ENCODE results near the gene UBE2B.

The UBE2B gene

DNA sequence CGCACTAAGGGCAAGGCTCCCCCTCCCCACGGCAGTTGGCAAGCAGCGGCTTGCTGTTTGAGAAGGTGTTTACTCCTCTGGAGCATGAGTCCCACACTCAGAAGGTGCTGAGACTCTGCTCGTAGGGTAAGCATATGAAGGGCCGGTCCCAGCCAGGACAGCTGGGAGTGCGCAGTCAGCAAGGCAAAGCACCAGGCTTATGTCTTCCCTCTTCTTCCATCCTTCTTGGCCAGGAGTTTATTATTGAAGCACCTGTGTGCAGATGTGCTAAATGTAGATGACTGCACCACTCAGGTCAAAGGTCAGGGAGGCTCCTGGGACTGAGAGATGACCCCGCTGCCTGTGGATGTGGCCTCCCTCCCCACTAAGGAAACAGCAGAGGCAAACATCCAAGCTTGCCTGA lies 67.4 kb downstream of the UBE2B start:
- no peak for DNase-seq

DNA sequence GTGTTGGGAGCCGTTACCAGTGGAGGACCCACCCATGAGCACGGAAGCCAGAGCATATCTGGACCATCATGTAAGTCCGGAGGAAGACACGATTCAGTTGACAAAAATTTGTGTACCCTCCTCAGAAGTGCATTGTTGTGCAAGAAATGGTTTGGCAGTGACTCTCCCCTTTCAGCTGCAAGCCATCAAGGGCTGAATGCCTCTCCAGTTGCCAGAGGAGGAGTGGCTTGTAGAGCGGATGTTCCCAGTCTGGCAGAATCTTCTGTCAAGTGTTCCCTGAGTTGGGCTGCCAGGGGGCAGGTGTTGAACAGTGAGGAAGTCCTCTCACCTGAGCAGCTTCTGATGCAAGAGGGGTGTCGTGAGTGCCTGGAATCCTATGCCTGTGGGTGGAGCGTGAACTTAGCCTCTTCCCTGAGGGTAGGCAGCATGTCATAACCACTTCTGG lies 67.9 kb downstream of the UBE2B start:
- no peak for DNase-seq

DNA sequence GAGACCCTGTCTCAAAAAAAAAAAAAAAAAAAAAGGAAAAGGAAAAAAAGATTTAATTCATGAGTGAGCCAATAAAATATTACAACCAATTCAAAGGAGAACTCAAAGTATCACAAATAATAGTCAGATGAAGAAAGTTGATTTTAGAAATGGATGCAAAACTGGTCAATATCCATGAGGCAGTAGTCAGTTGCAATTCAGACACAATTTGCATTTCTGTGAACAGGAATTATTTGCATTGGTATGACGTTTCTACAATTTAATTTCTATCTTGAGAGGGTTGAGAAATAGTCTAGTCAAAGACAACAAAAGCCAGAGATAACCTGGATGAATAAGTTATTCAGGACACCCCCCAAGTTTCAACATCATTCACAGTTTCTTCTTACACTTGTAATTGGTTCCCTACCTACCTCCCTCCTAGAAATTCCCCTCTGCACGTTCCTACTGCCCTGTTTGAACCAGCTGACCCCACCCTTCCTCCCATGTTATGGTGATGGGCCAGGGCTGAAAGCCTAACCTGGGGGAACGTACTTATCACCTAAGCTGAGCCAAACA lies 68.9 kb downstream of the UBE2B start:
- DNase-seq: no peak
